ENCODE data around the gene FLRT2.

DNA sequence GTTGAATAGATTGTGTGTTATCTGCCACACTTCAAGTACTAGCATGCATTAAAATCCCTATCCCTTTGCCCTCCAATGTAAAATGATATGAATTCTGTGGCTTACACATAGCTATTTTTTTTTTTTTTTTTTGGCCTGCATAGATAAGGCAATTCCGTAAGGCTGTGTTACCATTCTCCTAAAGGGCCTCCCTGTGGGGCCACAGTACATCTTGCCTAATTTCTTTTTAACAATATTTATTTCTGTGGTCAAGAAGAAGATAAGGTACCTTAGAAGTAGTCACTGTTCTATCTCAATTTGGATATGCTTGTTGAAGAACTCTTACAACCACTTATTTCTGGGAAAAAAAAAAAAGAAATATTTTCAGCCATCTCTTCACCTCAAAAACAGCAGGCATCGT lies 19.8 kb downstream of the FLRT2 start:
- TF ChIP-seq, protein P1, sequence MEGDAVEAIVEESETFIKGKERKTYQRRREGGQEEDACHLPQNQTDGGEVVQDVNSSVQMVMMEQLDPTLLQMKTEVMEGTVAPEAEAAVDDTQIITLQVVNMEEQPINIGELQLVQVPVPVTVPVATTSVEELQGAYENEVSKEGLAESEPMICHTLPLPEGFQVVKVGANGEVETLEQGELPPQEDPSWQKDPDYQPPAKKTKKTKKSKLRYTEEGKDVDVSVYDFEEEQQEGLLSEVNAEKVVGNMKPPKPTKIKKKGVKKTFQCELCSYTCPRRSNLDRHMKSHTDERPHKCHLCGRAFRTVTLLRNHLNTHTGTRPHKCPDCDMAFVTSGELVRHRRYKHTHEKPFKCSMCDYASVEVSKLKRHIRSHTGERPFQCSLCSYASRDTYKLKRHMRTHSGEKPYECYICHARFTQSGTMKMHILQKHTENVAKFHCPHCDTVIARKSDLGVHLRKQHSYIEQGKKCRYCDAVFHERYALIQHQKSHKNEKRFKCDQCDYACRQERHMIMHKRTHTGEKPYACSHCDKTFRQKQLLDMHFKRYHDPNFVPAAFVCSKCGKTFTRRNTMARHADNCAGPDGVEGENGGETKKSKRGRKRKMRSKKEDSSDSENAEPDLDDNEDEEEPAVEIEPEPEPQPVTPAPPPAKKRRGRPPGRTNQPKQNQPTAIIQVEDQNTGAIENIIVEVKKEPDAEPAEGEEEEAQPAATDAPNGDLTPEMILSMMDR (conservative IDR thresholded peaks at IDR 0.05): no peak
- TF ChIP-seq ZFX (IDR thresholded peaks at IDR 0.05): no peak

Measured in C4-2B (cell line).